Left cardiac atrium (tissue), 2 donors: Measurements from ENCODE around the gene ZYG11B. TPM values are rescaled to one million over a fixed set of nuclear protein-coding genes. Genes with fewer than 3 reads are reported as not detected.

Experiments
- total RNA-seq, 2 donors: library from RNA; stranded (reverse); fragmentation: NEBNext Ultra II Directional; extraction: Animal tissue kit (Norgen Biotek cat#: 25700); gene quantifications; one replicate each; pipeline ENCODE4 v1.2.1, GENCODE V29; 2021
- donor health status: DM: no; HTN: yes; CAD: no; lungs with severe emphysema.
- donor health status: DM: yes; HTN: yes; CAD: no.

The ZYG11B gene
- total RNA-seq, 2 donors from 2014 or later, result 47.2 to 50.0 TPM

Other genes starting within 250 kb of the ZYG11B start
- gene TUT4, start 173.4 kb upstream of the ZYG11B start, total RNA-seq, result 10 to 100 TPM; 30.1 to 32.7 TPM
- gene GPX7, start 124.1 kb upstream of the ZYG11B start, total RNA-seq, result 10 to 100 TPM in 1 of 2 donors, 1 to 10 TPM in 1; 7.6 to 12.4 TPM
- under 1 TPM in 1 of 2 donors, not detected in 1; 0.15 TPM for gene SHISAL2A, start 93.3 kb upstream of the ZYG11B start, total RNA-seq
- gene COA7, start 28.1 kb upstream of the ZYG11B start, total RNA-seq, result 10 to 100 TPM; 15.3 to 24.3 TPM
- gene ZYG11A, start 116.3 kb downstream of the ZYG11B start, total RNA-seq, result not detected
- gene ECHDC2, start 195.3 kb downstream of the ZYG11B start, total RNA-seq, result 100 to 1,000 TPM in 1 of 2 donors, 10 to 100 TPM in 1; 82.5 to 101 TPM
- 100 to 1,000 TPM; 126 to 148 TPM for gene SCP2, start 200.8 kb downstream of the ZYG11B start, total RNA-seq